Panc1 (cell line): Measurements from ENCODE around the gene DIPK1B.

Experiments
- POLR2AphosphoS5 ChIP-seq: IDR thresholded peaks from 2 replicates; pipeline ENCODE4 v1.6.1; 2012; ENCODE audit warnings: mild to moderate bottlenecking, low read depth, low read length, moderate library complexity
- REST ChIP-seq, 2 experiments: IDR thresholded peaks; 2 replicates each; pipeline ENCODE4 v1.6.1; 2011 to 2012; ENCODE audit warnings: low read depth in 2 of 2, control low read depth in 1 of 2, low read length in 1 of 2, mild to moderate bottlenecking in 1 of 2, moderate library complexity in 1 of 2; ENCODE audit not compliant: insufficient read depth in 1 of 2
- TCF7L2 ChIP-seq: IDR thresholded peaks from 2 replicates; pipeline ENCODE4 v1.6.1; 2011; ENCODE audit warnings: mild to moderate bottlenecking, low read depth, low read length, inconsistent platforms
- TF ChIP-seq, protein P1 (sequence below): fragments of 450-650 bp; IDR thresholded peaks from 2 replicates; pipeline ENCODE4 v1.5.1; 2017; ENCODE audit warnings: mild to moderate bottlenecking

DNA sequence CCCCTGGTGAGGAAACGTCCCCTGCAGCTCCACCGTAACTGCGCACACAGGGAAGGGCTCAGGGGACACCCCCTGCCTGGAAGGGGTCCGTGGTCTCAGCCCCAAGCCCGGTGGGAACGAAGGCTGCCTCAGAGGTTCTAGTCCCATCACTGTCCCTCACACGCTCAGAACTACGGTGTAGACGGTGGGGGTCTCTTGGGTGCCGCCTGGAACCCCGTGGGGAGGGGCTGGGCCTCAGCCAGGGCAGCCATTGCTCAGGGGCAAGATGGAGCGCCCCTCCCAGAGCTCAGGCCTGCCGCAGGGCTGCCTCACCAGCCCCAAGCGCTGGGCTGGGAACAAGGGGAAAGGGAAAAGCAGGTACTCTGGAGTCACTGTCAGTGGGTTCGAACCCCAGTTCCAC lies 28.0 kb upstream of the DIPK1B start:
- no peak for TF ChIP-seq POLR2AphosphoS5
- TF ChIP-seq, protein P1, sequence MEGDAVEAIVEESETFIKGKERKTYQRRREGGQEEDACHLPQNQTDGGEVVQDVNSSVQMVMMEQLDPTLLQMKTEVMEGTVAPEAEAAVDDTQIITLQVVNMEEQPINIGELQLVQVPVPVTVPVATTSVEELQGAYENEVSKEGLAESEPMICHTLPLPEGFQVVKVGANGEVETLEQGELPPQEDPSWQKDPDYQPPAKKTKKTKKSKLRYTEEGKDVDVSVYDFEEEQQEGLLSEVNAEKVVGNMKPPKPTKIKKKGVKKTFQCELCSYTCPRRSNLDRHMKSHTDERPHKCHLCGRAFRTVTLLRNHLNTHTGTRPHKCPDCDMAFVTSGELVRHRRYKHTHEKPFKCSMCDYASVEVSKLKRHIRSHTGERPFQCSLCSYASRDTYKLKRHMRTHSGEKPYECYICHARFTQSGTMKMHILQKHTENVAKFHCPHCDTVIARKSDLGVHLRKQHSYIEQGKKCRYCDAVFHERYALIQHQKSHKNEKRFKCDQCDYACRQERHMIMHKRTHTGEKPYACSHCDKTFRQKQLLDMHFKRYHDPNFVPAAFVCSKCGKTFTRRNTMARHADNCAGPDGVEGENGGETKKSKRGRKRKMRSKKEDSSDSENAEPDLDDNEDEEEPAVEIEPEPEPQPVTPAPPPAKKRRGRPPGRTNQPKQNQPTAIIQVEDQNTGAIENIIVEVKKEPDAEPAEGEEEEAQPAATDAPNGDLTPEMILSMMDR, result no peak
- no peak for TF ChIP-seq TCF7L2
- no peak for TF ChIP-seq REST (IDR thresholded peaks at IDR 0.05; ENCODE audit: insufficient read depth in 1 of 2, low read depth in 2 of 2, low read length in 1 of 2)
